Spinal cord (tissue), 10 donors: ENCODE results near the gene COL24A1. TPM values are rescaled to one million over a fixed set of nuclear protein-coding genes. Genes with fewer than 3 reads are reported as not detected.

Source experiments
- DNase-seq, 6 donors: peaks; one replicate each; pipeline versions ENCODE4 v3.0.0 to v3.0.0-alpha.2; 2013 to 2015; ENCODE audit warnings: low spot score in 6 of 6, low read depth in 4 of 6
- H3K27ac ChIP-seq: one replicate; pipeline ENCODE4 v1.5.1; 2013; ENCODE audit warnings: low read depth, low read length, control low read depth
- H3K27me3 ChIP-seq: one replicate; pipeline ENCODE4 v1.6.1; 2013; ENCODE audit warnings: low read length; ENCODE audit not compliant: control insufficient read depth, insufficient read depth
- H3K36me3 ChIP-seq: one replicate; pipeline ENCODE4 v1.6.1; 2013; ENCODE audit warnings: low read length; ENCODE audit not compliant: control insufficient read depth, insufficient read depth
- H3K4me1 ChIP-seq: one replicate; pipeline ENCODE4 v1.6.1; 2013; ENCODE audit warnings: low read length; ENCODE audit not compliant: control insufficient read depth, insufficient read depth
- H3K4me3 ChIP-seq: one replicate; pipeline ENCODE4 v1.5.1; 2013; ENCODE audit warnings: low read depth, low read length, control low read depth
- H3K9me3 ChIP-seq: one replicate; pipeline ENCODE4 v1.6.1; 2013; ENCODE audit warnings: low read length; ENCODE audit not compliant: control insufficient read depth, insufficient read depth
- WGBS: methylation state at CpG from one replicate; pipeline ENCODE4 v1.1.5; 2013; ENCODE audit warnings: missing lambda C conversion rate; ENCODE audit not compliant: insufficient coverage; 5-methylcytosine and 5-hydroxymethylcytosine counted together
- polyA plus RNA-seq, 2 donors: library from polyadenylated mRNA; unstranded; fragments of 120-200 nt; gene quantifications; one replicate each; pipeline ENCODE4 v1.2.1, GENCODE V29; 2013; ENCODE audit not compliant: insufficient read length in 2 of 2
- small RNA-seq: library from RNA; depleted of rRNA; stranded (forward); fragments of <200 nt; gene quantifications from one replicate; pipeline ENCODE3, GENCODE V24; 2014; ENCODE audit warnings: low replicate concordance
- total RNA-seq, 2 donors: library from RNA; depleted of rRNA in 1 of 2; stranded (reverse); fragments of 120-200 nt in 1 of 2; fragments of >200 nt in 1 of 2; gene quantifications; one replicate each; pipeline versions ENCODE4 v1.2.3 to v1.2.4, GENCODE V29; 2013 to 2014
- donor health status: healthy.

Gene COL24A1
- total and polyA plus RNA-seq, 4 donors: 1.2 to 1.8 (median 1.5) TPM

- WGBS: 80% methylated on average over 1 of the region's 4 CpGs
- no peaks in the 10 kb centered on the region for H3K4me1 ChIP-seq
- H3K4me3 ChIP-seq: no peak overlapping the region
- H3K36me3 ChIP-seq: peaks cover 5% of the 10 kb centered on the region
- H3K27ac ChIP-seq: no peak overlapping the region
- no peak for DNase-seq
- H3K9me3 ChIP-seq: no peaks in the 10 kb centered on the region
- H3K27me3 ChIP-seq: no peaks in the 10 kb centered on the region
Observed at GRCh38 chr1:85700422-85700821, 456.1 kb downstream of the COL24A1 start.

DNA sequence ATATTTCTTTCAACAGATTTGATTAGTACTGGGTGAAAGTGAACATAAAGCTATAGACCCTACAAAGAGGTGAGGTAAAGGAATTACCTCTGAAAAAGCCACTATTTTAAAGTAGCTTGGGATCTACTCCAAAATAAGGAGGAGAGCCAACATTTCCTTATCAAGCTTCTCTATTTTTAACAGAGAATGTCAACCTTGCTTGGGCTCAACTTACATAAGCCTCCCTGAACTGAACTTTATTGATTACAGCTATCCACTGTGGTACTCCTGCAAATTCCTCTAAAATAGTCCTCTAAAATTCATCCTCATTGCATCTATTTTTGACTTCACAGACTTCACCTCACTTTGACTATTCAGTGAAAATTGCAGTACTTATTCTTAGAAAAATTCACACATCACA lies 458.7 kb downstream of the COL24A1 start:
- Histone ChIP-seq H3K36me3 (no peaks in the 10 kb centered on the region), H3K27me3 (no peaks in the 10 kb centered on the region), H3K9me3 (no peaks in the 10 kb centered on the region)

DNA sequence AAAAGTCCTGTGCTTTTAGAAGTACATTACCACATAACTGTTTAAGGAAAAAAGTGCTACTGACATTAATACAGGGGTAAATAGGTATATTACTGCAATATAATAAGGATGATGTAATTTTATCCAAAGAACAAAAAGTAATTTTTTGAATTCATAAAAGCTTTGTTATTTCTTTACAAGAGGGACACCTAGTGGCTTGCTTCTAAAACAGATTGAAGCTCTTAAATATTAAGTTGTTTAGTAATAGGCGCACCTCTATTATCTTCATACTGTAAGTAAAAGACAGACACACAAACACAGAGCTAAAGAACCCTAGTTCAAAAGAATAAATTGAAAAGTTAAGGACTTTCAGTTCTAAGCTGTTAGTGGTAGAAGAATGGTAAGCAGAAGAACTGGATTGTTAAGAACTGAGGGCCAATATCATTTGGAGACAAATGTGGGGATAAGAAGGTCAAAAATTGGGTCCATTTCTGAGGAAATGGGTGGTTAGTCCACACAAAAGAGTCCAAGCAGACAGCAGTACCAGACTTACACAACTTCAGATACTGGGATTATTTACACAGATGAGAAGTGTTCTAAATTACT lies 463.8 kb downstream of the COL24A1 start:
- H3K9me3 ChIP-seq: no peaks in the 10 kb centered on the region
- H3K4me3 ChIP-seq: no peak overlapping the region
- no peaks in the 10 kb centered on the region for H3K27me3 ChIP-seq
- H3K27ac ChIP-seq: no peak overlapping the region
- no peaks in the 10 kb centered on the region for H3K4me1 ChIP-seq
- WGBS: no CpG with 5 or more reads among the region's 1 CpG
- DNase-seq: peak in 3 of 6 donors; percentile 9 to 69 (median 42)
- H3K36me3 ChIP-seq: peaks cover 5% of the 10 kb centered on the region

More for the DNA sequence above, 458.7 kb downstream of the COL24A1 start:
- no peak overlapping the region for H3K4me3 ChIP-seq
- H3K27ac ChIP-seq: no peak overlapping the region
- DNase-seq: no peak
- H3K4me1 ChIP-seq: no peaks in the 10 kb centered on the region

- DNase-seq: no peak
- Histone ChIP-seq H3K36me3 (peaks cover 7% of the 10 kb centered on the region), H3K9me3 (no peaks in the 10 kb centered on the region), H3K27ac (no peak overlapping the region), H3K4me3 (no peak overlapping the region), H3K4me1 (no peaks in the 10 kb centered on the region), H3K27me3 (no peaks in the 10 kb centered on the region)
- 100% methylated on average over 3 of the region's 4 CpGs for WGBS
Observed at GRCh38 chr1:85689775-85690404, 466.7 kb downstream of the COL24A1 start.

GRCh38 chr1:85683292-85684025 lies 473.1 kb downstream of the COL24A1 start:
- no peaks in the 10 kb centered on the region for H3K27me3 ChIP-seq
- no peak overlapping the region for H3K4me3 ChIP-seq
- H3K9me3 ChIP-seq: no peaks in the 10 kb centered on the region
- no peak overlapping the region for H3K27ac ChIP-seq
- H3K36me3 ChIP-seq: peaks cover 6% of the 10 kb centered on the region
- H3K4me1 ChIP-seq: no peaks in the 10 kb centered on the region
- WGBS: 96% methylated on average over 7 of the region's 9 CpGs
- DNase-seq: no peak

GRCh38 chr1:85681087-85681486 lies 475.5 kb downstream of the COL24A1 start:
- Histone ChIP-seq H3K27me3 (no peaks in the 10 kb centered on the region), H3K4me1 (no peaks in the 10 kb centered on the region), H3K4me3 (no peak overlapping the region), H3K9me3 (no peaks in the 10 kb centered on the region), H3K27ac (no peak overlapping the region), H3K36me3 (peaks cover 4% of the 10 kb centered on the region)
- DNase-seq: peak in 3 of 6 donors; percentile 12 to 64 (median 41)
- 0% methylated on average over 1 of the region's 2 CpGs for WGBS

Small RNAs within 50 kb of the gene (small RNA-seq; reads per million reads assigned to genes)
- not detected for gene RNA5SP51

Other genes starting within 250 kb of the COL24A1 start
- 10 to 100 TPM; 49.3 to 74.9 TPM for gene ODF2L, start 239.6 kb upstream of the COL24A1 start, total RNA-seq
- 10 to 100 TPM; 46.7 to 57.6 TPM for gene ODF2L, start 239.6 kb upstream of the COL24A1 start, polyA plus RNA-seq